ENCODE measurements around the gene HFE. TPM values are rescaled to one million over a fixed set of nuclear protein-coding genes. Genes with fewer than 3 reads are reported as not detected.

The HFE gene
- polyA plus RNA-seq, 1 donor from 2014 or later = not detected

GRCh38 chr6:26123675-26123946, 36.4 kb downstream of the HFE start:
- Histone ChIP-seq H3K9ac (ENCODE audit: low read length) (peak overlapping the region; percentile 94), H3K27me3 (ENCODE audit: insufficient read depth, low read depth, low read length) (no peaks in the 10 kb centered on the region), H3K27ac (ENCODE audit: low read length) (peak overlapping the region; percentile 99), H3K4me3 (ENCODE audit: low read length) (peak overlapping the region; percentile 87), H3K9me3 (ENCODE audit: low read length) (no peaks in the 10 kb centered on the region), H3F3A (ENCODE audit: insufficient read depth, low read length, poor library complexity, severe bottlenecking) (peaks cover 5% of the 10 kb centered on the region), H3K4me2 (ENCODE audit: low read length) (peak overlapping the region; percentile 67), H3K79me2 (replicated peaks; ENCODE audit: insufficient read depth, low read length) (peaks cover 42% of the 10 kb centered on the region), H2AFZ (ENCODE audit: low read depth, low read length) (no peak overlapping the region), H4K20me1 (ENCODE audit: insufficient read depth) (peaks cover 25% of the 10 kb centered on the region), H3K36me3 (ENCODE audit: insufficient read depth, low read length) (no peaks in the 10 kb centered on the region), H3K9me2 (ENCODE audit: insufficient read depth, low read length) (no peaks in the 10 kb centered on the region)
- peak; percentile 82 for TF ChIP-seq REST (IDR thresholded peaks at IDR 0.05; ENCODE audit: borderline replicate concordance)
- TF ChIP-seq MXI1 (conservative IDR thresholded peaks at IDR 0.05; ENCODE audit: poor library complexity, severe bottlenecking) = no peak
- peak; percentile 84 for TF ChIP-seq TAF1 (IDR thresholded peaks at IDR 0.05; ENCODE audit: low read depth)
- TF ChIP-seq POLR2AphosphoS5 (IDR thresholded peaks at IDR 0.05) = peak; percentile 87

- Histone ChIP-seq H3K27me3 (ENCODE audit: insufficient read depth, low read depth, low read length) (no peaks in the 10 kb centered on the region), H3K27ac (ENCODE audit: low read length) (peak overlapping the region; percentile 99), H3K9ac (ENCODE audit: low read length) (peak overlapping the region; percentile 94), H3K4me2 (ENCODE audit: low read length) (peak overlapping the region; percentile 76), H4K20me1 (ENCODE audit: insufficient read depth) (peaks cover 25% of the 10 kb centered on the region), H2AFZ (ENCODE audit: low read depth, low read length) (no peak overlapping the region), H3K9me2 (ENCODE audit: insufficient read depth, low read length) (no peaks in the 10 kb centered on the region), H3K36me3 (ENCODE audit: insufficient read depth, low read length) (no peaks in the 10 kb centered on the region), H3K4me3 (ENCODE audit: low read length) (peak overlapping the region; percentile 87), H3F3A (ENCODE audit: insufficient read depth, low read length, poor library complexity, severe bottlenecking) (peaks cover 5% of the 10 kb centered on the region), H3K9me3 (ENCODE audit: low read length) (no peaks in the 10 kb centered on the region), H3K79me2 (replicated peaks; ENCODE audit: insufficient read depth, low read length) (peaks cover 47% of the 10 kb centered on the region)
- TF ChIP-seq MXI1 (conservative IDR thresholded peaks at IDR 0.05; ENCODE audit: poor library complexity, severe bottlenecking) = peak; percentile 63
- TF ChIP-seq EZH2 (IDR thresholded peaks at IDR 0.05; ENCODE audit: borderline replicate concordance, insufficient read depth, low read length, poor library complexity, severe bottlenecking) = no peak
- no peak for TF ChIP-seq CTCF (IDR thresholded peaks at IDR 0.05; ENCODE audit: poor library complexity, severe bottlenecking)
- peak; percentile 75 for TF ChIP-seq REST (IDR thresholded peaks at IDR 0.05; ENCODE audit: borderline replicate concordance)
- TF ChIP-seq EP300 (conservative IDR thresholded peaks at IDR 0.05; ENCODE audit: poor library complexity, severe bottlenecking) = no peak
- TF ChIP-seq POLR2AphosphoS5 (IDR thresholded peaks at IDR 0.05) = peak; percentile 95
- peak; percentile 33 for TF ChIP-seq SMC3 (conservative IDR thresholded peaks at IDR 0.05; ENCODE audit: poor library complexity)
- no peak for TF ChIP-seq RAD21 (conservative IDR thresholded peaks at IDR 0.05)
- peak; percentile 96 for TF ChIP-seq TAF1 (IDR thresholded peaks at IDR 0.05; ENCODE audit: low read depth)
These were observed 36.9 kb downstream of the HFE start for GRCh38 chr6:26123947-26124780.
